ENCODE measurements around the gene GABBR2. TPM values are rescaled to one million over a fixed set of nuclear protein-coding genes. Genes with fewer than 3 reads are reported as not detected.

GABBR2 gene
- total RNA-seq, 1 donor from 2014 or later: 0.24 TPM

DNA sequence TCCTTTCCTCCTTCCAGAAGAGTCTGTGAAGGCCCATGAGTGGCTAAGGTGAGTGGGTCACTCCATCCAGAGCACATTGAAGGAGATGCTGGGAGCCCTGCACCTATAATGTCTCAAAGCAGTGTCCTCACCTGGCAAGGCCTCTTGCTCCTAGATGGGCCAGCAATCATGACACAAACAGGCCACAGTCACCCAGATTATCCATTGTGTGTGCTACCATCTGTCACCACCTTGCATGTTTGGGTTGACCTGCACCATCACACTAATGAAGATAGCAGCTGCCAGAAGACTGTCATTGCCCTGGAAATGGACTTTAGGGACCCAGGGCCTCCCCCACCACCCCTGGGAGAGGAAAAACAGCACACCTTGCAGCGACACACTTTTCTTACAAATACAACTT, 69.6 kb downstream of the GABBR2 start:
- no peaks in the 10 kb centered on the region for H3K4me1 ChIP-seq
- no peak overlapping the region for H3K27ac ChIP-seq
- no peak for ATAC-seq
- TF ChIP-seq, protein P1, sequence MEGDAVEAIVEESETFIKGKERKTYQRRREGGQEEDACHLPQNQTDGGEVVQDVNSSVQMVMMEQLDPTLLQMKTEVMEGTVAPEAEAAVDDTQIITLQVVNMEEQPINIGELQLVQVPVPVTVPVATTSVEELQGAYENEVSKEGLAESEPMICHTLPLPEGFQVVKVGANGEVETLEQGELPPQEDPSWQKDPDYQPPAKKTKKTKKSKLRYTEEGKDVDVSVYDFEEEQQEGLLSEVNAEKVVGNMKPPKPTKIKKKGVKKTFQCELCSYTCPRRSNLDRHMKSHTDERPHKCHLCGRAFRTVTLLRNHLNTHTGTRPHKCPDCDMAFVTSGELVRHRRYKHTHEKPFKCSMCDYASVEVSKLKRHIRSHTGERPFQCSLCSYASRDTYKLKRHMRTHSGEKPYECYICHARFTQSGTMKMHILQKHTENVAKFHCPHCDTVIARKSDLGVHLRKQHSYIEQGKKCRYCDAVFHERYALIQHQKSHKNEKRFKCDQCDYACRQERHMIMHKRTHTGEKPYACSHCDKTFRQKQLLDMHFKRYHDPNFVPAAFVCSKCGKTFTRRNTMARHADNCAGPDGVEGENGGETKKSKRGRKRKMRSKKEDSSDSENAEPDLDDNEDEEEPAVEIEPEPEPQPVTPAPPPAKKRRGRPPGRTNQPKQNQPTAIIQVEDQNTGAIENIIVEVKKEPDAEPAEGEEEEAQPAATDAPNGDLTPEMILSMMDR (IDR thresholded peaks at IDR 0.05): no peak
- intact Hi-C loops (cut with DNase I): no loop called here
- no peaks in the 10 kb centered on the region for H3K9me3 ChIP-seq
- H3K4me3 ChIP-seq: no peak overlapping the region
- H3K27me3 ChIP-seq (ENCODE audit: low read depth): no peaks in the 10 kb centered on the region
- no peaks in the 10 kb centered on the region for H3K36me3 ChIP-seq
- DNase-seq: no peak

DNA sequence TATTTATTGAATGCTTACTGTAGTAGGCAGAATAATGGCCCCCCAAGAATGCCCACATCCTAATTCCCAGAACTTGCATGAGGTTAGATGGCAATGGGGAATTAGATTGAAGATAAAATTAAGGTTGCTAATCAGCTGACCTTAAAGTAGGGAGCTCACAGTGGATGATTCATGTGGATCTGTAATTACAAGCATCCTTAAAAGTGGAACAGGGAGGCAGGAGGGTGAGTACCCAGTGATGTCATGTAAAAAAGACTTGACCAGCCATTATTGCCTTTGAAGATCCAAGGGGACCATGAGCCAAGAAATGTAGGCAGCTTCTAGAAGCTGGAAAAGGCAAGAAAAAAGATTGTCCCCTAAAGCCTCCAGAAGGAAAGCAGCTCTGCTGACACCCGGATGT, 71.4 kb downstream of the GABBR2 start:
- no peaks in the 10 kb centered on the region for H3K27me3 ChIP-seq (ENCODE audit: low read depth)
- no peak for DNase-seq

DNA sequence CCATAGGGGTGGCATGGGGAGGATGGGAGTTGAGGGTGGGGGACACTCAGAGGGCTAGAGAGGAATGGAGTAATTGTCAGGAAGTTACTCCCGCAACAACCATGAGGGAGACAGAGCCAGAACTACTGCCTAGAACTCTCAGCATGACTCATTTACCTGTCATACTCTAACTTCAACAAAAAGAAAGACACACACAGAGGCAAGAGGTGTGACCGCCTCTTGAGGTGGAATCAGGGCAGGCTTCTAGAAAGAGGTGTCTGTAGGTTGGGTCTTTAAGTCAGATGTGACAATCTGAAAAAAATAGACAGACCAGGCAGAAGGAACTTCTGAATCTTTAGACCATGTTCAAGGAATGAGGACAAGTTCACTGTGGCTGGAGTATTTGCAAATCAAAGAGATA, 73.4 kb downstream of the GABBR2 start:
- Histone ChIP-seq H3K27ac (no peak overlapping the region), H3K27me3 (ENCODE audit: low read depth) (no peaks in the 10 kb centered on the region), H3K9me3 (no peaks in the 10 kb centered on the region), H3K36me3 (no peaks in the 10 kb centered on the region), H3K4me1 (no peaks in the 10 kb centered on the region), H3K4me3 (no peak overlapping the region)
- intact Hi-C loops (cut with DNase I): no loop called here
- TF ChIP-seq, protein P1 (IDR thresholded peaks at IDR 0.05): no peak
- ATAC-seq (no peak), DNase-seq (no peak)

More for the DNA sequence above, 71.4 kb downstream of the GABBR2 start:
- H3K4me1 ChIP-seq: no peaks in the 10 kb centered on the region
- ATAC-seq: no peak
- intact Hi-C loops (cut with DNase I): no loop called here
- no peaks in the 10 kb centered on the region for H3K36me3 ChIP-seq
- H3K27ac ChIP-seq: no peak overlapping the region
- no peaks in the 10 kb centered on the region for H3K9me3 ChIP-seq
- H3K4me3 ChIP-seq: no peak overlapping the region
- TF ChIP-seq, protein P1 (IDR thresholded peaks at IDR 0.05): no peak

DNA sequence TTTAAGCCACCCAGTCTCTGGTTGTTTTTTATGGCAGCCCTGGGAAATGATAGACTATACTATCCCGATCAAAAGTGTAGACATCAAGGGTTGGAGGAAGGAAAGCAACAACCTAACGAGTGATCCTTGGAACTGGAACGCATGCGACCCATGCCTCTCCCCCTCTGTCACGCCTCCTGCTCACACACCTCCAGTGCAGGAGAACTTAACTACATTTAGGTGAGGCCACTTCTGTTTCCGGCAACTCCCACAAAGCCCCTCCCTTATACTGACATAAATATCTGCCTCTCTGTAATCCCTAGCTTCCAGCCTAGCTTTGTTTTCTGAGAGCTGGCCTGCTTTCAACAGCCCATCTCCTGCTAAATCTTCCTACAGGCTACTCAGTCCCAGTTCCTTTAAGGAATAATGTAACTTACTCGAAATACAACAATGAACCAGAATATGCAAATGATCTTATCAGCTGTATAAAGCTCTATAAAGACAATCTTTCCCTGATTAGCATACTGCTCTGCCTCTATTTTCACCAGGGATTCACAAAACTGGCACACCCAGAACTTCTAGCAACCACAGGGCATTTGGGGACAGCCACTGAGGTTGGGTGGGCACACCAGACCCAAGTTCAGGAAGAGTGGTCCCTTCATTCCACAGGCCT, 73.9 kb downstream of the GABBR2 start:
- Histone ChIP-seq H3K4me1 (no peaks in the 10 kb centered on the region), H3K27me3 (ENCODE audit: low read depth) (no peaks in the 10 kb centered on the region), H3K27ac (no peak overlapping the region), H3K9me3 (no peaks in the 10 kb centered on the region), H3K36me3 (no peaks in the 10 kb centered on the region), H3K4me3 (no peak overlapping the region)
- DNase-seq (no peak), ATAC-seq (no peak)
- intact Hi-C loops (cut with DNase I): no loop called here
- TF ChIP-seq, protein P1 (IDR thresholded peaks at IDR 0.05): no peak

DNA sequence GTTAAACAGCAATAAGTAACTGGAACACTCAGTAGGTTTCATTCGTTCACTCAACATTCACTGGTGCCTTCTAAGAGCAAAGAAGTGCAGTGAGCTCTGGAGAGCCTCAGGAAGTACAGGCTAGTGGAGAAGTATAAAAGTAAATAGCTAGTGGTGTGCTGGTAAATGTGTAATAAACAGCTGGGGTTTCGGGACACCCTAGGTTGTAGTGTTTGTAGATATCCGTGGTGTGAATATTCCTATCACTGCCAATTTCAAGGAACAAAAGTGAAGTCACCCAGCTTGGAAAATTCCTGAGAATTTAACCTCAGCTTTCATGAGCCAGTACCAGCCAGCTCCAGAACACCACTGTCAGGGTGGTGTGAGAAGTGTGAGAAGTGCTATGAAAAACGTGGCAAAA, 75.9 kb downstream of the GABBR2 start:
- Histone ChIP-seq H3K27me3 (ENCODE audit: low read depth) (no peaks in the 10 kb centered on the region), H3K4me3 (no peak overlapping the region), H3K4me1 (no peaks in the 10 kb centered on the region), H3K36me3 (no peaks in the 10 kb centered on the region), H3K27ac (no peak overlapping the region), H3K9me3 (no peaks in the 10 kb centered on the region)
- no peak for DNase-seq
- no peak for ATAC-seq
- TF ChIP-seq, protein P1 (IDR thresholded peaks at IDR 0.05): no peak
- intact Hi-C loops (cut with DNase I): no loop called here

Measured in lower lobe of right lung (tissue), 2 donors.